Esophagus squamous epithelium (tissue), 5 donors: ENCODE data around the gene TNKS1BP1. TPM values are rescaled to one million over a fixed set of nuclear protein-coding genes. Genes with fewer than 3 reads are reported as not detected.

Source experiments
- DNase-seq: peaks from one replicate; lab custom pipeline; 2025; lab: John Stamatoyannopoulos, UW
- H3K27ac ChIP-seq, 4 donors: fragments of 200-600 bp; sonication (generic); one replicate each; pipeline ENCODE4 v1.5.1; 2016 to 2019; ENCODE audit warnings: mild to moderate bottlenecking in 1 of 4
- H3K27me3 ChIP-seq, 4 donors: fragments of 200-600 bp; sonication (generic); 1 replicate in 3 of 4; 2 replicates in 1 of 4; pipeline versions ENCODE4 v1.5.1 to v1.6.0; 2017 to 2021; ENCODE audit warnings: antibody characterized with exemption in 1 of 4
- H3K36me3 ChIP-seq, 3 donors: fragments of 200-600 bp; sonication (generic); one replicate each; pipeline ENCODE4 v1.5.1; 2016 to 2019
- H3K4me1 ChIP-seq, 3 donors: fragments of 200-600 bp; sonication (generic); one replicate each; pipeline ENCODE4 v1.5.1; 2017 to 2019
- H3K4me3 ChIP-seq, 4 donors: fragments of 200-600 bp; sonication (generic); 1 replicate in 3 of 4; 2 replicates in 1 of 4; pipeline ENCODE4 v1.5.1; 2016 to 2019; ENCODE audit warnings: mild to moderate bottlenecking in 2 of 4, moderate library complexity in 1 of 4
- H3K9me3 ChIP-seq, 3 donors: fragments of 200-600 bp; sonication (generic); one replicate each; pipeline ENCODE4 v1.5.1; 2016 to 2019
- POLR2A ChIP-seq, 4 donors: fragments of 450-650 bp; IDR thresholded peaks; one replicate each; pipeline ENCODE4 v1.6.1; 2017; ENCODE audit warnings: antibody characterized with exemption in 4 of 4, mild to moderate bottlenecking in 4 of 4, moderate library complexity in 3 of 4
- WGBS, 2 donors: methylation state at CpG; one replicate each; pipeline ENCODE4 v1.1.5; 2018; 5-methylcytosine and 5-hydroxymethylcytosine counted together
- intact Hi-C: fragments of 100-400 bp; cut with DNase I; formaldehyde crosslinking; loops from one replicate; pipeline ENCODE4 v1.15.0; 2022
- total RNA-seq, 4 donors: library from RNA; depleted of rRNA; stranded (reverse); fragments of >200 nt; gene quantifications; one replicate each; pipeline ENCODE4 v1.1.0, GENCODE V29; 2016
- TF ChIP-seq, protein P1 (sequence below), 6 experiments: fragments of 450-650 bp in 4 of 6; fragments of 200-600 bp in 2 of 6; sonication (generic) in 2 of 6; IDR thresholded peaks; one replicate each; pipeline ENCODE4 v1.5.1; 2016 to 2019; ENCODE audit warnings: antibody characterized with exemption in 6 of 6, mild to moderate bottlenecking in 4 of 6, moderate library complexity in 4 of 6
- donor health status: DM: yes; HTN: yes; CAD: no.

The TNKS1BP1 gene
- total RNA-seq, 4 donors from 2014 or later, result 94.6 to 212 (median 124) TPM

DNA sequence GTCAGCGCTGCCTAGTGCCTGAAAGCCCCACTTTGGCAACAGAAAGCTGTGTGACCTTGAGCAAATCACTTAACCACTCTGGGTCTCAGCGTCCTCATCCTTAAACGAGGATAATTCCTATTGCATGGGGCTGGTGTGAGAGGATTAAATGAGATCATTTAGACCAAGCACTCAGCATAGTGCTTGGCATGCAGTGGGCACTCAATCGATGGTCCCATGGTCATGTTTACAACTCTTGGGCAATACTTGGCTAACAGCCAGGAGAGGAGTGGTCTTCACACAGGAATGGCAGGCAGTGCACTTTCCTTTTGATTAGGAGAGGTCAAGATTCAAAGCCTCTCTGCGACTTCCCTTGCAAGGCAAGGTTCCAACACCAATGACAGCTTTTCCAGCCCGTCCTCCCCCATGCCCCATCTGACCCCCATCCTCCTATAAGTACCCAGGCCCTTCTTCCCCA is 14.1 kb downstream of the TNKS1BP1 start:
- Histone ChIP-seq H3K4me3 (peak overlapping the region; percentile 39 to 67 (median 60)), H3K9me3 (no peaks in the 10 kb centered on the region), H3K27ac (peak overlapping the region; percentile 85 to 100 (median 92)), H3K36me3 (peaks cover 25 to 70% (median 33%) of the 10 kb centered on the region in 3 donors), H3K4me1 (peaks cover 47 to 100% (median 73%) of the 10 kb centered on the region in 3 donors), H3K27me3 (no peaks in the 10 kb centered on the region)
- intact Hi-C loops, result no loop called here
- no peak for DNase-seq
- WGBS, 2 donors, result 25 to 53% methylated on average over 4 of the region's 6 CpGs
- TF ChIP-seq, protein P1, sequence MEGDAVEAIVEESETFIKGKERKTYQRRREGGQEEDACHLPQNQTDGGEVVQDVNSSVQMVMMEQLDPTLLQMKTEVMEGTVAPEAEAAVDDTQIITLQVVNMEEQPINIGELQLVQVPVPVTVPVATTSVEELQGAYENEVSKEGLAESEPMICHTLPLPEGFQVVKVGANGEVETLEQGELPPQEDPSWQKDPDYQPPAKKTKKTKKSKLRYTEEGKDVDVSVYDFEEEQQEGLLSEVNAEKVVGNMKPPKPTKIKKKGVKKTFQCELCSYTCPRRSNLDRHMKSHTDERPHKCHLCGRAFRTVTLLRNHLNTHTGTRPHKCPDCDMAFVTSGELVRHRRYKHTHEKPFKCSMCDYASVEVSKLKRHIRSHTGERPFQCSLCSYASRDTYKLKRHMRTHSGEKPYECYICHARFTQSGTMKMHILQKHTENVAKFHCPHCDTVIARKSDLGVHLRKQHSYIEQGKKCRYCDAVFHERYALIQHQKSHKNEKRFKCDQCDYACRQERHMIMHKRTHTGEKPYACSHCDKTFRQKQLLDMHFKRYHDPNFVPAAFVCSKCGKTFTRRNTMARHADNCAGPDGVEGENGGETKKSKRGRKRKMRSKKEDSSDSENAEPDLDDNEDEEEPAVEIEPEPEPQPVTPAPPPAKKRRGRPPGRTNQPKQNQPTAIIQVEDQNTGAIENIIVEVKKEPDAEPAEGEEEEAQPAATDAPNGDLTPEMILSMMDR (IDR thresholded peaks at IDR 0.05), result no peak
- TF ChIP-seq POLR2A (IDR thresholded peaks at IDR 0.05), result no peak

DNA sequence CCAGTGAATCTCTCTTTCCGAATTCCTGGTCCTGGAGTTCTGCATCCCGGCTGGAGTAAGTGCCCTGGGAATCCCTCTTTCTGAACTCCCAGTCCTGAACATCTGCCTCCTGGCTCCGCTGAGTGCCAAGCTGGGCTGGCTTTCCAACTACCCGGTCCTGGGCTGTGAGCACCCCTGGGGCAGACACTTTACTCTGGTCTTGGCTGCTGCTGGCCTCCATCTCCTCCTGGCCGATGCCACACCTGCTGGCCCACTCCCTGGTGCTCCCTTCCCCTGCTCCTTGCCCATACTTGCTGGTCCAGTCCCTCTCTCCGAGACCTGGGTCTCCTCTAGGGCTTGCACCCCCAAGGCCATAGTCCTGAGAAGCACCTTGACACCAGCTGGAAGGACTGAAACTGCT is 14.7 kb downstream of the TNKS1BP1 start:
- Histone ChIP-seq H3K27me3 (no peaks in the 10 kb centered on the region), H3K4me3 (peak overlapping the region in 3 of 4 donors; percentile 59 to 67 (median 60)), H3K27ac (peak overlapping the region; percentile 85 to 100 (median 92)), H3K36me3 (peaks cover 25 to 70% (median 33%) of the 10 kb centered on the region in 3 donors), H3K4me1 (peaks cover 52 to 100% (median 76%) of the 10 kb centered on the region in 3 donors), H3K9me3 (no peaks in the 10 kb centered on the region)
- no peak for DNase-seq
- WGBS, 2 donors, result 41 to 61% methylated on average over 2 to 6 of the region's 6 CpGs
- TF ChIP-seq POLR2A (IDR thresholded peaks at IDR 0.05), result no peak
- TF ChIP-seq, protein P1 (IDR thresholded peaks at IDR 0.05), result no peak
- intact Hi-C loops, result no loop called here

DNA sequence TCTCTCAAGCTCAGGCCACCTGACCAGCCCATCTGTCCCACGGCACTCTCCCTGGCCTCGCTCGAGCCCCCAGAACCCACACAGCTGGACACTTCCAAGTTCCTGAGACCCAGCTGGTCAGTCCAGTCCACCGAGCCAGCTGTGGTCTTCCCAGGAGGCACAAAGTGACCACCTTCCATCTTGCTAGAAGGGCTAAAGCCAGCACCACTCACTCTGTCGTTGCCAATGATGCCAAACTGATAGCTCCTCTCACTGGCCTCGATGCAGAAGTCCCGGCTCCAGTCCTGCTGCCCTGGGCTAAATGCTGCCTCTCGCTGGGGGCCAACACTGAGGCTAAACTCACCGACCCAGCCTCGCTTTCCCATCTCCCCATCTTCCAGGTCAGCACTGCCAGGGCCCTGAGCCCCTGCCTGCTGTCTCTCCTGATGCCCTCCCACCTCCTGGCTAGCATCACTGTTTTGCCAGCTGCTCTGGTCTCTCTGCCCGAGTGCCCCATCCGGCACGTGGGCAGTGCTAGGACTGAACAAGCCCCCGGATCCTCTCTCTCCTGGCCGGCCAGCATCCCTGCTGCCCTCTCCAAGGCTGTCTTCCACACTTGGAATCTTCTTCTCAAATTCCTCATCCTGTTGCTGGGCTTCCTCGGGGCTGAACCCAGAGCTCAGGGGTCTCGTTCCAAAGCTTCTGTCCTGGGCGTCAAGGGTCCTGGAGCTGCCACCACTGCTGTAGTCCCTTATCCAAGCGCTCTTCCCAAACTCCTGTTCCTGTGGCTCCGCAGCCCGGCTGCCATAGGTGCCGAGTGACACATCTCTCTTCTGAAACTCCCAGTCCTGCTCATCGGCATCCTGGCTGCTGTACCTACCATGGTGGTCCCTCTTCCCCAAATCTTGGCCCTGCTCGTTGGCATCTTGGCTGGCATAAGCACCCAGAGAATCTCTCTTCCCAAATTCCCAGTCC is 15.4 kb downstream of the TNKS1BP1 start:
- intact Hi-C loops, result no loop called here
- Histone ChIP-seq H3K27me3 (no peaks in the 10 kb centered on the region), H3K4me3 (peak overlapping the region in 3 of 4 donors; percentile 24 to 60 (median 31)), H3K27ac (peak overlapping the region; percentile 85 to 100 (median 92)), H3K4me1 (peaks cover 58 to 100% (median 83%) of the 10 kb centered on the region in 3 donors), H3K36me3 (peaks cover 23 to 67% (median 28%) of the 10 kb centered on the region in 3 donors), H3K9me3 (no peaks in the 10 kb centered on the region)
- DNase-seq, result no peak
- TF ChIP-seq POLR2A (IDR thresholded peaks at IDR 0.05), result no peak
- TF ChIP-seq, protein P1 (IDR thresholded peaks at IDR 0.05), result no peak
- WGBS, 2 donors, result 82 to 89% methylated on average over 19 to 21 of the region's 24 CpGs

DNA sequence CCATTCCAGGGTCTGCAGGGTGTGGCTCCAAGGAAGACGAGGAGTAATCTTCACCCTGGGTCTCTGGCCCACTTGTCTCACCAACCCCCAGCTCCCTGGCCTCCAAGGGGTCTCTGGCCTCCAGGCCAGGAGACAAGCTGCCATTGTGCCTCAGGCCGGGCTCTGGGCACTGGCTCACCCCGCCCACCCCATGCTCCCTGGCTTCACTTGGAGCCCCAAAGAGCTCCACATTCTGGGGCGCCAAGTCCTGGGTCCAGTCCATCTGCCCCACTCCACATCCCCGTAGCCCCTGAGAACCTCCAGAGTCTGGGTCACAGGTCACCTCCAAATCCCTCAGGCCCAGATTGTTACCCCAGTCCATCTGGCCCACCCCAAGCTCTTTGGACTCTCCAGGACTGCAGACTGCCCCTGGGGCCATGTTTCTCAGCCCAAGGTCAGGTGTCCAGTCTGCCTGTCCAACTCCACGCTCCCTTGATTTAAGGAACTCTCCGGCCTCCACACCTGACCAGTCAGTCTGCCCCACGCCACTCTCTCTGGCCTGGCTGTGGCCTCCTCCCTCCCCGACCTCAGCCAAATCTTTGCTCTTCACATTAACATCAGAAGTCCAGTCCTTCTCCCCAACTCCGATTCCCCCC is 16.2 kb downstream of the TNKS1BP1 start:
- 85 to 98% methylated on average over 5 to 7 of the region's 10 CpGs for whole genome bisulfite sequencing, 2 donors
- intact Hi-C loops, result no loop called here

More for the DNA sequence above, 16.2 kb downstream of the TNKS1BP1 start:
- DNase-seq, result no peak
- H3K27me3 ChIP-seq, result no peaks in the 10 kb centered on the region
- no peaks in the 10 kb centered on the region for H3K9me3 ChIP-seq
- H3K36me3 ChIP-seq, result peaks cover 18 to 60% (median 23%) of the 10 kb centered on the region in 3 donors
- peak overlapping the region in 3 of 4 donors; percentile 16 to 31 (median 24) for H3K4me3 ChIP-seq
- H3K4me1 ChIP-seq, result peaks cover 64 to 100% (median 90%) of the 10 kb centered on the region in 3 donors
- TF ChIP-seq, protein P1 (IDR thresholded peaks at IDR 0.05), result no peak
- TF ChIP-seq POLR2A (IDR thresholded peaks at IDR 0.05), result no peak
- peak overlapping the region; percentile 80 to 100 (median 89) for H3K27ac ChIP-seq
